Posterior vena cava (tissue), 2 donors: ENCODE results near the gene IPO13. TPM values are rescaled to one million over a fixed set of nuclear protein-coding genes. Genes with fewer than 3 reads are reported as not detected.

Experiments used
- DNase-seq: peaks from one replicate; pipeline ENCODE4 v3.0.0-alpha.2; 2020; ENCODE audit warnings: low spot score
- intact Hi-C, 2 donors: fragments of 100-400 bp; cut with DNase I; formaldehyde crosslinking; loops; one replicate each; pipeline versions ENCODE4 v1.14.1 to v1.14.2; 2022 to 2023
- total RNA-seq, 2 donors: library from RNA; stranded (reverse); fragmentation: NEBNext Ultra II Directional; extraction: Animal tissue kit (Norgen Biotek cat#: 25700); gene quantifications; one replicate each; pipeline ENCODE4 v1.2.1, GENCODE V29; 2021
- donor health status: DM: yes; HTN: yes; CAD: no.
- donor health status: DM: yes; HTN: yes; CAD: no.

IPO13 gene
- total RNA-seq, 2 donors from 2014 or later: 20.4 to 21.8 TPM

- DNase-seq: no peak
- intact Hi-C loops: no loop called here
These were observed 69.5 kb downstream of the IPO13 start for GRCh38 chr1:44016041-44016889.

- intact Hi-C loops: no loop called here
- no peak for DNase-seq
These were observed 70.2 kb downstream of the IPO13 start for GRCh38 chr1:44016890-44017400.

Other genes with a start within 250 kb of the IPO13 start
- gene ST3GAL3, start 239.4 kb upstream of the IPO13 start, total RNA-seq: 10 to 100 TPM; 25.0 to 25.5 TPM
- 1 to 10 TPM; 2.5 to 4.2 TPM for gene ARTN, start 13.1 kb upstream of the IPO13 start, total RNA-seq
- 10 to 100 TPM; 13.5 to 14.5 TPM for gene DPH2, start 23.1 kb downstream of the IPO13 start, total RNA-seq
- 10 to 100 TPM; 69.4 to 77.4 TPM for gene ATP6V0B, start 28.0 kb downstream of the IPO13 start, total RNA-seq
- gene B4GALT2, start 32.3 kb downstream of the IPO13 start, total RNA-seq: 10 to 100 TPM; 39.0 to 45.7 TPM
- 1 to 10 TPM; 2.5 to 4.1 TPM for gene CCDC24, start 44.6 kb downstream of the IPO13 start, total RNA-seq
- 10 to 100 TPM in 1 of 2 donors, 1 to 10 TPM in 1; 7.8 to 12.2 TPM for gene SLC6A9, start 84.5 kb downstream of the IPO13 start, total RNA-seq
- gene KLF17, start 171.9 kb downstream of the IPO13 start, total RNA-seq: under 1 TPM; 0.24 to 0.32 TPM
- not detected for gene KLF18, start 194.7 kb downstream of the IPO13 start, total RNA-seq